Natural killer cell (primary cell): ENCODE data around the gene TBCB. TPM values are rescaled to one million over a fixed set of nuclear protein-coding genes. Genes with fewer than 3 reads are reported as not detected.

Experiments used
- ATAC-seq, 3 donors: fragments of 150-1000 bp in 2 of 3; fragments of 200-7000 bp in 1 of 3; cut with Tn5 transposase; 1 replicate in 1 of 3; 2 replicates in 2 of 3; pipeline ENCODE4 v1.10.0; 2021; ENCODE audit warnings: mild to moderate bottlenecking in 2 of 3, moderate library complexity in 2 of 3
- DNase-seq, 2 donors: peaks; one replicate each; pipeline versions ENCODE4 v3.0.0 to v3.0.0-alpha.2; 2013 to 2021; ENCODE audit warnings: mixed read lengths in 1 of 2
- H3K27ac ChIP-seq: one replicate; pipeline ENCODE4 v1.5.1; 2013; ENCODE audit warnings: mild to moderate bottlenecking, low read length
- H3K27me3 ChIP-seq: one replicate; pipeline ENCODE4 v1.6.1; 2013; ENCODE audit warnings: low read length; ENCODE audit not compliant: control insufficient read depth, insufficient read depth
- H3K36me3 ChIP-seq: one replicate; pipeline ENCODE4 v1.6.1; 2013; ENCODE audit warnings: low read length; ENCODE audit not compliant: control insufficient read depth, insufficient read depth
- H3K4me1 ChIP-seq: one replicate; pipeline ENCODE4 v1.6.1; 2013; ENCODE audit warnings: low read length; ENCODE audit not compliant: control insufficient read depth, insufficient read depth
- H3K4me3 ChIP-seq: one replicate; pipeline ENCODE4 v1.5.1; 2013; ENCODE audit warnings: low read length
- H3K9me3 ChIP-seq: one replicate; pipeline ENCODE4 v1.6.1; 2013; ENCODE audit warnings: low read length; ENCODE audit not compliant: control insufficient read depth, insufficient read depth
- H3K27ac Mint-ChIP-seq, 2 donors: one replicate each; pipeline ENCODE4 v1.8.0; 2022; ENCODE audit warnings: mild to moderate bottlenecking in 2 of 2, mixed read lengths in 2 of 2, moderate library complexity in 1 of 2
- H3K27me3 Mint-ChIP-seq, 2 donors: one replicate each; pipeline ENCODE4 v1.8.0; 2022; ENCODE audit warnings: low read depth in 2 of 2, mixed read lengths in 2 of 2
- H3K36me3 Mint-ChIP-seq: one replicate; pipeline ENCODE4 v1.8.0; 2022; ENCODE audit warnings: mixed read lengths
- H3K4me1 Mint-ChIP-seq, 2 donors: one replicate each; pipeline ENCODE4 v1.8.0; 2022; ENCODE audit warnings: mixed read lengths in 2 of 2
- H3K4me3 Mint-ChIP-seq: one replicate; pipeline ENCODE4 v1.8.0; 2022; ENCODE audit warnings: mild to moderate bottlenecking, moderate library complexity, mixed read lengths
- H3K9me3 Mint-ChIP-seq, 2 donors: one replicate each; pipeline ENCODE4 v1.8.0; 2022; ENCODE audit warnings: mixed read lengths in 2 of 2
- CTCF ChIP-seq: fragments of 200-600 bp; IDR thresholded peaks from one replicate; pipeline ENCODE4 v1.8.0; 2022; ENCODE audit warnings: antibody characterized with exemption
- WGBS: methylation state at CpG from one replicate; pipeline ENCODE4 v1.1.7; 2013; ENCODE audit warnings: missing lambda C conversion rate; ENCODE audit not compliant: insufficient coverage; 5-methylcytosine and 5-hydroxymethylcytosine counted together
- intact Hi-C: fragments of 100-400 bp; cut with micrococcal nuclease; formaldehyde crosslinking; loops from one replicate; pipeline ENCODE4 v1.14.2; 2022
- total RNA-seq, 4 donors: library from RNA; stranded (reverse); fragments of 120-200 nt in 1 of 4; gene quantifications; one replicate each; pipeline versions ENCODE4 v1.2.3 to v1.2.4, GENCODE V29; 2013 to 2022

The TBCB gene
- total RNA-seq, 3 donors from 2014 or later (not counting 1 experiment from before 2014, with no cell fraction given): 153 to 180 (median 175) TPM

- 97% methylated on average over 5 of the region's 5 CpGs for WGBS
- no peak overlapping the region for H3K27ac Mint-ChIP-seq
Observed at GRCh38 chr19:36089847-36090246, 25.4 kb upstream of the TBCB start.

GRCh38 chr19:36090910-36091695 lies 24.2 kb upstream of the TBCB start:
- no peaks in the 10 kb centered on the region for H3K4me1 ChIP-seq
- H3K9me3 Mint-ChIP-seq: no peaks in the 10 kb centered on the region
- no peak overlapping the region for H3K4me3 ChIP-seq
- H3K4me1 Mint-ChIP-seq: no peaks in the 10 kb centered on the region
- no peaks in the 10 kb centered on the region for H3K27me3 Mint-ChIP-seq
- no peaks in the 10 kb centered on the region for H3K36me3 ChIP-seq
- intact Hi-C loops: no loop called here
- no peak for TF ChIP-seq CTCF
- DNase-seq (no peak), ATAC-seq (no peak)
- H3K27ac ChIP-seq: no peak overlapping the region
- no peaks in the 10 kb centered on the region for H3K27me3 ChIP-seq
- H3K36me3 Mint-ChIP-seq: no peaks in the 10 kb centered on the region
- H3K4me3 Mint-ChIP-seq: no peak overlapping the region
- H3K27ac Mint-ChIP-seq: no peak overlapping the region
- 97% methylated on average over 13 of the region's 13 CpGs for WGBS
- H3K9me3 ChIP-seq: no peaks in the 10 kb centered on the region

More at GRCh38 chr19:36089847-36090246, 25.4 kb upstream of the TBCB start:
- Histone ChIP-seq H3K27ac (no peak overlapping the region), H3K4me3 (no peak overlapping the region), H3K36me3 (no peaks in the 10 kb centered on the region), H3K27me3 (no peaks in the 10 kb centered on the region), H3K4me1 (no peaks in the 10 kb centered on the region), H3K9me3 (no peaks in the 10 kb centered on the region)
- Mint-ChIP-seq H3K27me3 (no peaks in the 10 kb centered on the region), H3K4me1 (no peaks in the 10 kb centered on the region), H3K9me3 (no peaks in the 10 kb centered on the region), H3K36me3 (no peaks in the 10 kb centered on the region), H3K4me3 (no peak overlapping the region)
- DNase-seq: no peak
- no peak for TF ChIP-seq CTCF
- intact Hi-C loops: no loop called here
- ATAC-seq: no peak

DNA sequence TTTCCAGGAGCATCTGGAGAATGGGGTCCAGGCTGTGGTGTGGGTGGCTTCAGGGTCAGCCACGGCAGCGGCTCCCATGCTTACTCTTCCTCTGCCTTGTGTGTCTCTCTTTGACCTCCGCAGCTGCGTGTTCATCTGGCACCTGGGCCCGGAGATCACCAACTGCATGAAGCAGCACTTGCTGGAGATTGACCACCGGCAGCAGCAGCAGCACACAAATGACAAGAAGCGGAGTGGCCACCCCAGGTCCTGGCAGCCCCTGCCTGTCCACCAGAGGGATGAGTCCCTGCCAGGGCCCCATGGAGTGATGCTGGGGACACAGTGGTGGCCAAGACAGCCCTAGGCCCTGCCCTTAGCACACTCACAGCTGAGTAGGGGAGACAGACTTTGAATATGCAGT lies 22.7 kb upstream of the TBCB start:
- Histone ChIP-seq H3K36me3 (no peaks in the 10 kb centered on the region), H3K27ac (no peak overlapping the region), H3K9me3 (no peaks in the 10 kb centered on the region), H3K4me3 (no peak overlapping the region), H3K4me1 (no peaks in the 10 kb centered on the region), H3K27me3 (no peaks in the 10 kb centered on the region)
- ATAC-seq (no peak), DNase-seq (no peak)
- Mint-ChIP-seq H3K4me1 (no peaks in the 10 kb centered on the region), H3K36me3 (no peaks in the 10 kb centered on the region), H3K27me3 (no peaks in the 10 kb centered on the region), H3K27ac (no peak overlapping the region), H3K4me3 (no peak overlapping the region), H3K9me3 (no peaks in the 10 kb centered on the region)
- intact Hi-C loops: no loop called here
- 99% methylated on average over 7 of the region's 7 CpGs for WGBS
- TF ChIP-seq CTCF: no peak
